HepG2 (cell line): ENCODE results near the gene RAB32. TPM values are rescaled to one million over a fixed set of nuclear protein-coding genes. Genes with fewer than 3 reads are reported as not detected.

Experiments
- BHLHE40 ChIP-seq: IDR thresholded peaks from 2 replicates; pipeline ENCODE4 v1.6.1; 2011; ENCODE audit warnings: low read length, improper control_type of control experiment
- CC2D1A ChIP-seq: sonication (generic); formaldehyde crosslinking; IDR thresholded peaks from 2 replicates; pipeline ENCODE4 v1.8.1; 2023; ENCODE audit warnings: mild to moderate bottlenecking, missing genetic modification reagents
- EZH2 ChIP-seq: conservative IDR thresholded peaks from 2 replicates; pipeline ENCODE4 v1.6.1; 2012; ENCODE audit warnings: mild to moderate bottlenecking, low read depth, low read length, moderate library complexity
- NFKB2 ChIP-seq: sonication (generic); formaldehyde crosslinking; IDR thresholded peaks from 2 replicates; pipeline ENCODE4 v1.4.0; 2020; ENCODE audit warnings: missing genetic modification reagents, borderline replicate concordance
- RXRB ChIP-seq: IDR thresholded peaks from 2 replicates; pipeline ENCODE4 v1.6.1; 2016; ENCODE audit warnings: borderline replicate concordance, missing genetic modification reagents, missing compliant biosample characterization
- SALL1 ChIP-seq: sonication (generic); formaldehyde crosslinking; IDR thresholded peaks from 2 replicates; pipeline ENCODE4 v1.8.0; 2022; ENCODE audit warnings: mild to moderate bottlenecking, missing genetic modification reagents
- ZFY ChIP-seq: sonication (generic); formaldehyde crosslinking; IDR thresholded peaks from 2 replicates; pipeline ENCODE4 v1.4.0; 2020; ENCODE audit warnings: missing genetic modification reagents
- ZKSCAN5 ChIP-seq: sonication (generic); formaldehyde crosslinking; IDR thresholded peaks from 2 replicates; pipeline ENCODE4 v1.5.1; 2020; ENCODE audit warnings: mild to moderate bottlenecking, missing genetic modification reagents
- ZNF12 ChIP-seq: sonication (generic); formaldehyde crosslinking; IDR thresholded peaks from 2 replicates; pipeline ENCODE4 v1.5.0; 2020; ENCODE audit warnings: missing genetic modification reagents
- ZNF468 ChIP-seq: sonication (generic); formaldehyde crosslinking; IDR thresholded peaks from 2 replicates; pipeline ENCODE4 v1.8.0; 2022; ENCODE audit warnings: mild to moderate bottlenecking, moderate library complexity, missing genetic modification reagents
- ZNF550 ChIP-seq: sonication (generic); formaldehyde crosslinking; IDR thresholded peaks from 2 replicates; pipeline ENCODE4 v1.4.0; 2020; ENCODE audit warnings: mild to moderate bottlenecking, missing genetic modification reagents, borderline replicate concordance
- polyA plus RNA-seq, 8 experiments: library from polyadenylated mRNA; depleted of rRNA in 3 of 8; stranded (reverse) in 7 of 8; unstranded in 1 of 8; fragments of >200 nt; fragmentation: Illumina TruSeq in 4 of 8; extraction: Trizol in 4 of 8; gene quantifications; 2 replicates each; pipeline versions ENCODE4 v1.2.1 to v1.2.3, GENCODE V29; 2011 to 2016; ENCODE audit warnings: low read depth in 4 of 8, missing spikeins in 1 of 8, mixed read lengths in 1 of 8; ENCODE audit not compliant: insufficient read depth in 1 of 8
- total RNA-seq, 5 experiments: library from RNA; depleted of rRNA; stranded (reverse); fragments of >200 nt; fragmentation: Illumina TruSeq; extraction: Trizol; gene quantifications; 2 replicates each; pipeline ENCODE4 v1.2.3, GENCODE V29; 2016; ENCODE audit warnings: low read depth in 1 of 5
- TF ChIP-seq, protein P1 (sequence below): sonication (generic); formaldehyde crosslinking; IDR thresholded peaks from 2 replicates; pipeline ENCODE4 v1.4.0; 2020; ENCODE audit warnings: missing genetic modification reagents
- TF ChIP-seq, protein P2 (sequence below): sonication (generic); formaldehyde crosslinking; IDR thresholded peaks from 2 replicates; pipeline ENCODE4 v1.8.0; 2022; ENCODE audit warnings: mild to moderate bottlenecking, missing genetic modification reagents, borderline replicate concordance
- TF ChIP-seq, protein P3 (sequence below): sonication (generic); formaldehyde crosslinking; IDR thresholded peaks from 2 replicates; pipeline ENCODE4 v1.8.0; 2022; ENCODE audit warnings: missing genetic modification reagents, low read depth, mild to moderate bottlenecking, borderline replicate concordance
- TF ChIP-seq, protein P4 (sequence below): sonication (generic); formaldehyde crosslinking; IDR thresholded peaks from 2 replicates; pipeline ENCODE4 v1.8.1; 2022; ENCODE audit warnings: mild to moderate bottlenecking, missing genetic modification reagents
- TF ChIP-seq, protein P5 (sequence below): sonication (generic); formaldehyde crosslinking; IDR thresholded peaks from 2 replicates; pipeline ENCODE4 v1.4.0; 2020; ENCODE audit warnings: missing genetic modification reagents
- TF ChIP-seq, protein P6 (sequence below): sonication (generic); formaldehyde crosslinking; IDR thresholded peaks from 2 replicates; pipeline ENCODE4 v1.4.0; 2020; ENCODE audit warnings: missing genetic modification reagents
- TF ChIP-seq, protein P7 (sequence below): sonication (generic); formaldehyde crosslinking; IDR thresholded peaks from 2 replicates; pipeline ENCODE4 v1.9.0; 2021; ENCODE audit warnings: missing genetic modification reagents, borderline replicate concordance

The RAB32 gene
- total and polyA plus RNA-seq, 2 of the 13 experiments (the other 11 are each of a cell fraction or from before 2014, with no cell fraction given) = 43.7 to 93.9 TPM

DNA sequence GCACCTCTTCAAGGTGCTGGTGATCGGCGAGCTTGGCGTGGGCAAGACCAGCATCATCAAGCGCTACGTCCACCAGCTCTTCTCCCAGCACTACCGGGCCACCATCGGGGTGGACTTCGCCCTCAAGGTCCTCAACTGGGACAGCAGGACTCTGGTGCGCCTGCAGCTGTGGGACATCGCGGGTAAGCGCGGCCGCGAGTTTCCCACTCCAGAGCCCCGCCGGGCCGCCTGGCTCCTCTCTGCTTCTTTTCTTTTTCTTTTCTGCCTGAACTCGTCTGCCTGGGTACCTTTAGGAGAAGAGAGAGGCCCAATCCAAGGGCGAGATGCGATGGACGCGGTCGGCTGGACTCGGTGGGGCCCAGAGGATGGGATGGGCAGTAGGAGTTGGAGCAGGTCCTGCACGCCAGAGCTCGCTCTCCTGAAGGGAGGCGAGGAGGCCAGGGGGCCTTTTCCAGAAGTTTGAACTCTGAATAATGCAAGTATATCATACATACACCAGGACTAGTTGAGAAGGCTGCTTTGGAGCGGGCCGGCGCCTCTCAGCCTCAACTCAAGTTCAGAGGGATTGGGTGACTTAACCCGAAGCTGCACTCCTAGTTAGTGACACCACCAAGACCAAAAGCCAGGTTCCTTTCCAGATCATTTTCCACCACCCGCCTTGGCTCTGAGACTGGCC lies 445 bp downstream of the RAB32 start (continued):
- TF ChIP-seq RXRB (CRISPR knock-in tag) = peak; percentile 34
- TF ChIP-seq, protein P1, sequence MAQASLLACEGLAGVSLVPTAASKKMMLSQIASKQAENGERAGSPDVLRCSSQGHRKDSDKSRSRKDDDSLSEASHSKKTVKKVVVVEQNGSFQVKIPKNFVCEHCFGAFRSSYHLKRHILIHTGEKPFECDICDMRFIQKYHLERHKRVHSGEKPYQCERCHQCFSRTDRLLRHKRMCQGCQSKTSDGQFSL (CRISPR knock-in tag) = peak; percentile 20; the same call in 1 of the 2 replicates
- TF ChIP-seq ZFY = peak; percentile 78
- TF ChIP-seq, protein P2, sequence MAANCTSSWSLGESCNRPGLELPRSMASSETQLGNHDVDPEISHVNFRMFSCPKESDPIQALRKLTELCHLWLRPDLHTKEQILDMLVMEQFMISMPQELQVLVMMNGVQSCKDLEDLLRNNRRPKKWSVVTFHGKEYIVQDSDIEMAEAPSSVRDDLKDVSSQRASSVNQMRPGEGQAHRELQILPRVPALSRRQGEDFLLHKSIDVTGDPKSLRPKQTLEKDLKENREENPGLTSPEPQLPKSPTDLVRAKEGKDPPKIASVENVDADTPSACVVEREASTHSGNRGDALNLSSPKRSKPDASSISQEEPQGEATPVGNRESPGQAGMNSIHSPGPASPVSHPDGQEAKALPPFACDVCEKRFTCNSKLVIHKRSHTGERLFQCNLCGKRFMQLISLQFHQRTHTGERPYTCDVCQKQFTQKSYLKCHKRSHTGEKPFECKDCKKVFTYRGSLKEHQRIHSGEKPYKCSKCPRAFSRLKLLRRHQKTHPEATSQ = no peak
- TF ChIP-seq ZNF550 = no peak
- TF ChIP-seq EZH2 = no peak
- peak; percentile 79; the same call in 1 of the 2 replicates for TF ChIP-seq NFKB2 (CRISPR knock-in tag)
- TF ChIP-seq, protein P3, sequence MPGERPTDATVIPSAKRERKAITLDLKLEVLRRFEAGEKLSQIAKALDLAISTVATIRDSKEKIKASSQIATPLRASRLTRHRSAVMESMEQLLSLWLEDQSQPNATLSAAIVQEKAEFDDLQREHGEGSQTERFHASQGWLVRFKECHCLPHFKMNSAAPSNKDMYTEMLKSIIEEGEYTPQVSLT (CRISPR knock-in tag) = no peak
- TF ChIP-seq, protein P4, sequence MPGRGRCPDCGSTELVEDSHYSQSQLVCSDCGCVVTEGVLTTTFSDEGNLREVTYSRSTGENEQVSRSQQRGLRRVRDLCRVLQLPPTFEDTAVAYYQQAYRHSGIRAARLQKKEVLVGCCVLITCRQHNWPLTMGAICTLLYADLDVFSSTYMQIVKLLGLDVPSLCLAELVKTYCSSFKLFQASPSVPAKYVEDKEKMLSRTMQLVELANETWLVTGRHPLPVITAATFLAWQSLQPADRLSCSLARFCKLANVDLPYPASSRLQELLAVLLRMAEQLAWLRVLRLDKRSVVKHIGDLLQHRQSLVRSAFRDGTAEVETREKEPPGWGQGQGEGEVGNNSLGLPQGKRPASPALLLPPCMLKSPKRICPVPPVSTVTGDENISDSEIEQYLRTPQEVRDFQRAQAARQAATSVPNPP = no peak
- TF ChIP-seq, protein P5, sequence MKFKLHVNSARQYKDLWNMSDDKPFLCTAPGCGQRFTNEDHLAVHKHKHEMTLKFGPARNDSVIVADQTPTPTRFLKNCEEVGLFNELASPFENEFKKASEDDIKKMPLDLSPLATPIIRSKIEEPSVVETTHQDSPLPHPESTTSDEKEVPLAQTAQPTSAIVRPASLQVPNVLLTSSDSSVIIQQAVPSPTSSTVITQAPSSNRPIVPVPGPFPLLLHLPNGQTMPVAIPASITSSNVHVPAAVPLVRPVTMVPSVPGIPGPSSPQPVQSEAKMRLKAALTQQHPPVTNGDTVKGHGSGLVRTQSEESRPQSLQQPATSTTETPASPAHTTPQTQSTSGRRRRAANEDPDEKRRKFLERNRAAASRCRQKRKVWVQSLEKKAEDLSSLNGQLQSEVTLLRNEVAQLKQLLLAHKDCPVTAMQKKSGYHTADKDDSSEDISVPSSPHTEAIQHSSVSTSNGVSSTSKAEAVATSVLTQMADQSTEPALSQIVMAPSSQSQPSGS = 0 out of 2 replicates have a peak, but pooled peaks have one; percentile 11
- peak; percentile 46; the same call in 1 of the 2 replicates for TF ChIP-seq SALL1 (CRISPR knock-in tag)
- TF ChIP-seq, protein P6, sequence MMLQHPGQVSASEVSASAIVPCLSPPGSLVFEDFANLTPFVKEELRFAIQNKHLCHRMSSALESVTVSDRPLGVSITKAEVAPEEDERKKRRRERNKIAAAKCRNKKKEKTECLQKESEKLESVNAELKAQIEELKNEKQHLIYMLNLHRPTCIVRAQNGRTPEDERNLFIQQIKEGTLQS (CRISPR knock-in tag) = peak; percentile 6; the same call in 1 of the 2 replicates
- TF ChIP-seq ZNF12 (CRISPR knock-in tag) = peak; percentile 10; the same call in 1 of the 2 replicates
- no peak for TF ChIP-seq ZNF468 (CRISPR knock-in tag)
- TF ChIP-seq CC2D1A (CRISPR knock-in tag) = no peak
- TF ChIP-seq BHLHE40 = 0 out of 2 replicates have a peak, but pooled peaks have one; percentile 1
- no peak for TF ChIP-seq ZKSCAN5 (CRISPR knock-in tag)
- TF ChIP-seq, protein P7, sequence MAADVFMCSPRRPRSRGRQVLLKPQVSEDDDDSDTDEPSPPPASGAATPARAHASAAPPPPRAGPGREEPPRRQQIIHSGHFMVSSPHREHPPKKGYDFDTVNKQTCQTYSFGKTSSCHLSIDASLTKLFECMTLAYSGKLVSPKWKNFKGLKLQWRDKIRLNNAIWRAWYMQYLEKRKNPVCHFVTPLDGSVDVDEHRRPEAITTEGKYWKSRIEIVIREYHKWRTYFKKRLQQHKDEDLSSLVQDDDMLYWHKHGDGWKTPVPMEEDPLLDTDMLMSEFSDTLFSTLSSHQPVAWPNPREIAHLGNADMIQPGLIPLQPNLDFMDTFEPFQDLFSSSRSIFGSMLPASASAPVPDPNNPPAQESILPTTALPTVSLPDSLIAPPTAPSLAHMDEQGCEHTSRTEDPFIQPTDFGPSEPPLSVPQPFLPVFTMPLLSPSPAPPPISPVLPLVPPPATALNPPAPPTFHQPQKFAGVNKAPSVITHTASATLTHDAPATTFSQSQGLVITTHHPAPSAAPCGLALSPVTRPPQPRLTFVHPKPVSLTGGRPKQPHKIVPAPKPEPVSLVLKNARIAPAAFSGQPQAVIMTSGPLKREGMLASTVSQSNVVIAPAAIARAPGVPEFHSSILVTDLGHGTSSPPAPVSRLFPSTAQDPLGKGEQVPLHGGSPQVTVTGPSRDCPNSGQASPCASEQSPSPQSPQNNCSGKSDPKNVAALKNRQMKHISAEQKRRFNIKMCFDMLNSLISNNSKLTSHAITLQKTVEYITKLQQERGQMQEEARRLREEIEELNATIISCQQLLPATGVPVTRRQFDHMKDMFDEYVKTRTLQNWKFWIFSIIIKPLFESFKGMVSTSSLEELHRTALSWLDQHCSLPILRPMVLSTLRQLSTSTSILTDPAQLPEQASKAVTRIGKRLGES = 0 out of 2 replicates have a peak, but pooled peaks have one; percentile 15
